ENCODE results near the gene SLC25A1. TPM values are rescaled to one million over a fixed set of nuclear protein-coding genes. Genes with fewer than 3 reads are reported as not detected.

SLC25A1 gene
- polyA plus RNA-seq, 4 donors: 75.2 to 91.3 (median 84.2) TPM

DNA sequence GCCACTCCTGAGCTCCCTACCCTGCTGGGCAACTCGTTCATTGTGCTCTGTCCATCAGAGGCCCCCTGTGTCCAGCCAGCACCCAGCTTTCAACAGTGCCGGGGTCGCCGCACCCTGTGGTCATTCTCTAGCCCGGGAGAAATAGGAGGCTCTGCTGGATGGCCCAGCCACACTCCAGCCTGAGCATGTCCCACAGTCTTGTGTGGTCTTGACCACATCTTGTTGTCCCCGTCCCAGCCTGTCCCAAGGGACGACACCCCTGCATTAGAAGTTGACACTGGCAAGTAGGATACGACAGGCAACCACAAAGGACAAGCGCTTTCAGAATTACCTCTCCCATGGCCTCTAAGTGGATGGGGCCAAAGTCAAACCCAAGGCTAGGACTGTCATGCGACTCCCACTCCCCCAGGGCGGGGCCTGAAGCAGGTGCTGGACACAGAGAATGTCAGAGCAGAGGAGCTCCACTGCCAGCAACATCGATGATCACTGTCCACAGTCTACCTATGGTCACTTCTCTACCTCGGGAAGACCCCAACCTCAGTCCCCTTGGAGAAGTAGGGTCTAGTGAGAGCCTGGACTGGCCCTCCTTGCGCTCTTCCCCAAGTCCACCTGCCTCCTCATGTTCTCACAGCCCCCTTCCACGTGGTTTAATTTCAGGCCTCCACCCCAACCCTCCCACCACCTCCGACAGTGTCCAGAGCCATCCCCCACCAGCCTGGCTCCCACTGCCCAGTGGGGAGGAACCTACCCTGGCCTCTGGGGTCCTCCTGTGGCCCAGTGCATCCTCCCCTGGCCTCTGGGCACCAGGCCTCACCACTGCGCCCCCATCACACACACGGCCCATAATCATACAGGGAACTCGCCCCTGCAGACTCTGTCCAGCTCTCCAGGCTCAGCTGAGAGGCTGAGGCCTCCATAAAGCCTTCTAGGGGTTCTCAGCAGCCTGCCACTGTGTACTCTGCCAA is 51.9 kb downstream of the SLC25A1 start:
- no peak for DNase-seq (ENCODE audit: low read depth in 4 of 4, low spot score in 2 of 4)

Other genes starting within 250 kb of the SLC25A1 start
- 10 to 100 TPM; 10.4 to 27.0 (median 18.6) TPM for gene PRODH, start 242.4 kb downstream of the SLC25A1 start, polyA plus RNA-seq (ENCODE audit: insufficient read length in 4 of 4)
- gene DGCR2, start 56.3 kb downstream of the SLC25A1 start, polyA plus RNA-seq (ENCODE audit: insufficient read length in 4 of 4): 10 to 100 TPM; 70.7 to 96.4 (median 79.8) TPM
- gene TSSK2, start 47.4 kb downstream of the SLC25A1 start, polyA plus RNA-seq (ENCODE audit: insufficient read length in 4 of 4): not detected
- 10 to 100 TPM; 13.1 to 18.4 (median 16.6) TPM for gene ESS2, start 34.1 kb downstream of the SLC25A1 start, polyA plus RNA-seq (ENCODE audit: insufficient read length in 4 of 4)
- gene GSC2, start 28.4 kb downstream of the SLC25A1 start, polyA plus RNA-seq (ENCODE audit: insufficient read length in 4 of 4): not detected
- 1 to 10 TPM; 3.3 to 7.5 (median 6.0) TPM for gene CLTCL1, start 113.0 kb upstream of the SLC25A1 start, polyA plus RNA-seq (ENCODE audit: insufficient read length in 4 of 4)

All from left renal cortex interstitium (tissue), 4 donors.